Upper lobe of right lung (tissue), 1 donor: ENCODE results near the gene RAB6B. TPM values are rescaled to one million over a fixed set of nuclear protein-coding genes. Genes with fewer than 3 reads are reported as not detected.

ENCODE experiments used
- ATAC-seq: fragments of 200-7000 bp; cut with Tn5 transposase; one replicate; pipeline ENCODE4 v1.9.1; 2020; ENCODE audit warnings: mild to moderate bottlenecking, moderate library complexity
- DNase-seq: peaks from one replicate; pipeline ENCODE4 v3.0.0-alpha.2; 2020
- H3K27ac ChIP-seq: fragments of 200-600 bp; one replicate; pipeline ENCODE4 v1.8.0; 2022
- H3K27me3 ChIP-seq: fragments of 200-600 bp; one replicate; pipeline ENCODE4 v1.8.0; 2022; ENCODE audit warnings: mild to moderate bottlenecking
- H3K36me3 ChIP-seq: fragments of 200-600 bp; one replicate; pipeline ENCODE4 v1.8.0; 2022
- H3K4me1 ChIP-seq: fragments of 200-600 bp; one replicate; pipeline ENCODE4 v1.8.0; 2022
- H3K4me3 ChIP-seq: fragments of 200-600 bp; one replicate; pipeline ENCODE4 v1.8.0; 2022; ENCODE audit warnings: mild to moderate bottlenecking
- H3K9me3 ChIP-seq: fragments of 200-600 bp; one replicate; pipeline ENCODE4 v1.8.0; 2022
- CTCF ChIP-seq: fragments of 200-600 bp; IDR thresholded peaks from one replicate; pipeline ENCODE4 v1.8.0; 2022; ENCODE audit warnings: antibody characterized with exemption
- intact Hi-C: fragments of 100-400 bp; cut with DNase I; formaldehyde crosslinking; loops from one replicate; pipeline ENCODE4 v1.11.0; 2022
- total RNA-seq: library from RNA; stranded (reverse); fragmentation: NEBNext Ultra II Directional; extraction: Animal tissue kit (Norgen Biotek cat#: 25700); gene quantifications from one replicate; pipeline ENCODE4 v1.2.1, GENCODE V29; 2021
- donor health status: DM: no; HTN: yes; CAD: no; lungs with severe emphysema.

The RAB6B gene
- total RNA-seq, 1 donor from 2014 or later, result 7.4 TPM

GRCh38 chr3:133921592-133921991, 25.9 kb upstream of the RAB6B start:
- ATAC-seq, result no peak
- Histone ChIP-seq H3K9me3 (no peaks in the 10 kb centered on the region), H3K27me3 (peaks cover 10% of the 10 kb centered on the region), H3K36me3 (no peaks in the 10 kb centered on the region), H3K4me1 (no peaks in the 10 kb centered on the region), H3K27ac (no peak overlapping the region), H3K4me3 (no peak overlapping the region)
- intact Hi-C loops, result no loop called here
- no peak for DNase-seq
- TF ChIP-seq CTCF, result no peak

- ATAC-seq (no peak), DNase-seq (no peak)
- H3K4me1 ChIP-seq, result no peaks in the 10 kb centered on the region
- H3K4me3 ChIP-seq, result no peak overlapping the region
- no peaks in the 10 kb centered on the region for H3K9me3 ChIP-seq
- H3K27ac ChIP-seq, result no peak overlapping the region
- peaks cover 13% of the 10 kb centered on the region for H3K27me3 ChIP-seq
- intact Hi-C loops, result no loop called here
- no peak for TF ChIP-seq CTCF
- H3K36me3 ChIP-seq, result no peaks in the 10 kb centered on the region
Measured at GRCh38 chr3:133917144-133917543, 21.5 kb upstream of the RAB6B start.

- intact Hi-C loops, result no loop called here
- Histone ChIP-seq H3K27me3 (peaks cover 13% of the 10 kb centered on the region), H3K9me3 (no peaks in the 10 kb centered on the region), H3K36me3 (no peaks in the 10 kb centered on the region), H3K4me3 (no peak overlapping the region), H3K4me1 (no peaks in the 10 kb centered on the region), H3K27ac (no peak overlapping the region)
- ATAC-seq, result no peak
- no peak for TF ChIP-seq CTCF
- no peak for DNase-seq
Measured at GRCh38 chr3:133915685-133916658, 20.3 kb upstream of the RAB6B start.

GRCh38 chr3:133914839-133915600, 19.3 kb upstream of the RAB6B start:
- Histone ChIP-seq H3K4me3 (no peak overlapping the region), H3K36me3 (no peaks in the 10 kb centered on the region), H3K27ac (no peak overlapping the region), H3K27me3 (peaks cover 13% of the 10 kb centered on the region), H3K9me3 (no peaks in the 10 kb centered on the region), H3K4me1 (no peaks in the 10 kb centered on the region)
- TF ChIP-seq CTCF, result no peak
- DNase-seq, result no peak
- ATAC-seq, result no peak
- intact Hi-C loops, result no loop called here

- Histone ChIP-seq H3K27ac (no peak overlapping the region), H3K4me3 (no peak overlapping the region), H3K36me3 (no peaks in the 10 kb centered on the region), H3K27me3 (peaks cover 8% of the 10 kb centered on the region), H3K4me1 (no peaks in the 10 kb centered on the region), H3K9me3 (no peaks in the 10 kb centered on the region)
- DNase-seq, result no peak
- intact Hi-C loops, result no loop called here
- ATAC-seq, result no peak
- TF ChIP-seq CTCF, result no peak
Measured at GRCh38 chr3:133910422-133910821, 14.7 kb upstream of the RAB6B start.
